Stimulated activated CD4-positive, alpha-beta T cell treated with anti-CD3 and anti-CD28 coated beads, Interleukin-2, amount 100 ng/mL, for 24 hours (primary cell): ENCODE measurements around the gene C1RL.

Experiments
- DNase-seq, 2 donors: peaks; one replicate each; pipeline ENCODE4 v3.0.0-alpha.2; 2020

C1RL gene

GRCh38 chr12:7091171-7091570 lies 17.8 kb downstream of the C1RL start:
- DNase-seq = no peak

- DNase-seq = no peak
Measured at GRCh38 chr12:7090222-7090998, 18.6 kb downstream of the C1RL start.

DNA sequence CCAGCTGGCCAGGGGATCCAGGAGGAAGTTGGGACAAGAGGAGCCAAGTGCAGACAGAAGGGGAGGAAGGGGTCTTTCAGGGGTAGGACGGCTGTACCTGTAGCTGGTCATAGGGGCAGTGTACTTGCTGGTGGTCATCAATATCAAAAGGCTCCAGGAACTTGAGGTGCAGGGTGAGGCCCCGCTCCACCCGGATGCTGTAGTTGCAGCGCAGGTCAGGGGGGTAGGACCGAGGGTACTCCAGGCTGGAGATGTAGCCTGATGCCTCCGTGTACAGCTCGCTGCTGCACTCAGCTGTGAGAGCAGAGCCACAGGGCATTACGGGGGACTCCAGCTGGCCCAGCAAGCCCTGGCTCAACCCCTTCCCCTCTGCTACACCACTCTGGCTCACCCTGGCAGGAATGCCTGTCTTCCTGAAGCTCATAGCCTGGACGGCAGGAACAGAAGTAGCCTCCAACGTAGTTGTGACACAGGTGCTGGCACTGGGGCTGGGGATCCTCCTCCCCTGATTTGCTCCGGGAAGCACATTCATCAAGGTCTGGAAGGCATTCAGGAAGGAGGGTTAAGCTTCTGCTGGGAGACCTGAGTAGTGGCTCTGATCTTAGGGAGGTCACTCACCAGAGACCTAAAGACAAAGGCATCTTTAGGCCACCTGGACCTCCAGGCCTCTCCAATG lies 19.7 kb downstream of the C1RL start:
- no peak for DNase-seq

DNA sequence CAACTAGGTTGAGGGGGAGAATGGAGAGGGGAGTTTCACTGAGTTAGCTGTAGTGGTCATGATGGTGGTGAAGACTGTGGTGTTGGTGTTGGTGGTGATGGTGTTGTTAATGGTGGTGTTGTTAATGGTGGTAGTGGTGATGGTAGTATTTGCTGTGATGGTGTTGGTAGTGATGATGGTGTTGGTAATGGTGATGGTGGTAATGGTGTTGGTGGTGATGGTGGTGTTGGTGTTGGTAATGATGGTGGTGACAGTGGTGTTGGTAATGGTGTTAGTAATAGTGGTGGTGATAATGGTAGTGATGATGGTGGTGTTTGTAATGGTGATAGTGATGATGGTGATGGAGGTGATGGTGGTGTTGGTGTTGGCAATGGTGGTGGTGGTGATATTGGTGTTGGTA lies 25.9 kb downstream of the C1RL start:
- DNase-seq = no peak

DNA sequence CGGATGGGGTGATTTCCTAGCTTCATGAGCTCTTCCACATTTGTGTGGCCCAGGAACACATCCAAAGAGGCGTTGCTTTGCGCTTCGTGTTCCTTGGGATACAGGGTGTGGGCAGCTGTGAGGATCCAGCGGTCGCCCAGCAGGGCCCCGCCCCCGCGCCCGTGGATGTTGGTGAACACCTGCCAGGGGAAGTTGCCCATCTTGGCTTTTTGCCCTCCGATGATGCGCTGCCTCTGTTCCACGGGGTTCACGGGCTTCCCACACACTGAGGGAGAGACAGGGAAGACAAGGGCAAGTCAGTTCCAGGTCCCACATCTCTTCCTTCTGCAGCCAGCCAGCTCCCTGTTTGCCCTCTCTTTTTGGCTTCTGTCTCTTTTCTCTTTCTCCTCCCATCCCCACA lies 28.0 kb downstream of the C1RL start:
- no peak for DNase-seq

DNA sequence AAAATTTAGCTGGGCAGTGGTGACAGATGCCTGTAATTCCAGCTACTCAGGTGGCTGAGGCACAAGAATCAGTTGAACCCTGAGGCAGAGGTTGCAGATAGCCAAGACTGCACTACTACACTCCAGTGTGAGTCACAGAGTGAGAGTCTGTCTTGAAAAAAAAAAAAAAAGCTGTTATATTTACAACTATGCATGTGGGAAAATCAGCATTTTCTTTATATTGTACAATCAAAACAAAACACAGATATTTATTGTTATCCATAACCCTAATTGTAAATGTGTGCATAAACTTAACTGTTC lies 29.2 kb downstream of the C1RL start:
- no peak for DNase-seq

DNA sequence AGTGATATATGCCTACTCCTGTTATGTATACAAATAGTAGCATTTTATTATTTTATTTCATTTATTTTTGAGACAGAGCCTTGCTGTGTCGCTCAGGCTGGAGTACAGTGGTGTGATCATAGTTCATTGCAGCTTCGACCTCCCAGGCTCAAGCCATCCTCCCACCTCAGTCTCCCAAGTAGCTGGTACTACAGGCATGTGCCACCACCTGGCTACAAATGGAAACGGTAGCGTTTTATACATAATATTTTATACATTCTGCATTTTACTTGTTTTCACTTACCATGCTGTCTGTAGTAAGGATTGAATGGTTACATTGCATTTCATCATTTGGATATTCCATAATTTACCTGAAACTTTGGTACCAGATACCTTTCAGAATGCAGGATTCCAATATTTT lies 30.9 kb downstream of the C1RL start:
- DNase-seq = no peak

DNA sequence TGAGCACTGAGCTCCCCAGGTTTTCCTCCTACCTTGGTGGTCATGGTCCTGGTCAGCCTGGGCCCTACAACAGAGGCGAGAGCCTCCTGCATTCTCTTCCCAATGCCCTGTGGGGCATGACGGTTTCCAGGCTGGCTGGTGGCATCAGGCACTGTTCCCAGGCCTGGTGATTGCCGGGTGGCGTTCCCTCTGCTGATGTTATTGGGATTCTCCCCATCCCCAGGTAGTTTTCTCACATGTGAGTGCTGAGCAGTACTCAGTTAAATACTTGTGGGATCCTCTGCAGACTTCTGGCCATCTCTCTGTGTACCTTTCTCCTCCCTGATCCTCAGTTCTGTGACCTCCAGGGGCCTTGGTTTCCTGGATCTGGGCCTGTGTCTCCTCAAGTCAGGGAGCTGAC lies 32.5 kb downstream of the C1RL start:
- DNase-seq = no peak

DNA sequence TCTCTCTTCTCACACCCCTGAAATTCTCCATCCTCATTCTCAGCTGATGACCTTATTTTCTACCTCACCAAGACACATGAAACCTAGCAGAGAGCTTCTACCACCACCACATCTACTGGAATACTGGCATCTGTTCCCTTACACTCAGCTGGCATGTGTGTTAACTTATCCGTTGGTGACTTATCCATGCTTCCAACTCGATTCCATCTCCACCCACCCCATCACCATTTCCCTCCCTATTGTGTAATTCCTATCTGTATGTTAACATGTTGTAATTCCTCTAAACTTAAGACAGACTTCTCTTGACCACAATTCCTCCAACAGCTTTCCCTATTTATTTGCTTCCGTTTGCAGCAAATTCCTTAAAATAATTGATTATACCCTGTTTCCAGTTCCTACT lies 33.1 kb downstream of the C1RL start:
- no peak for DNase-seq

GRCh38 chr12:7075518-7075917 lies 33.5 kb downstream of the C1RL start:
- DNase-seq = no peak

DNA sequence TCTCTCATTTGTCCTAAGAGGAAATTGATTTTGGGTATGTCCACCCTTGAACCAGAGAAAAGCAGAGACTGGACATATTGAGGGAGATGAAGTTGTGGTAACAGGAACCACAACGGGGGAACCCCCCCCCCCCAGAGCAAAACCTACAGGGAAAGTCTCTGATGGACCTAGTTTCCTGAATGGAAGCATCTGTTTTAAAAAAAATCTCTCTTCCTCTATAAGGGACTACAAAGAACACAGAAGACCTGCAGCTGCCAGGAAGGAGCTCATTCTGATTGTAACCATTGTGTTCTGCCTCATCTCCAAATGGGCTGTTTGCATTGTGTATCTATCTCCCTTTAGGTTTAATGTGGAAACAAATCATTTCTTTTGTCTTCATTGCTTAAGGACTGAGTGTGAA lies 35.1 kb downstream of the C1RL start:
- no peak for DNase-seq

GRCh38 chr12:7072554-7072953 lies 36.5 kb downstream of the C1RL start:
- no peak for DNase-seq

GRCh38 chr12:7072035-7072434 lies 37.0 kb downstream of the C1RL start:
- no peak for DNase-seq

DNA sequence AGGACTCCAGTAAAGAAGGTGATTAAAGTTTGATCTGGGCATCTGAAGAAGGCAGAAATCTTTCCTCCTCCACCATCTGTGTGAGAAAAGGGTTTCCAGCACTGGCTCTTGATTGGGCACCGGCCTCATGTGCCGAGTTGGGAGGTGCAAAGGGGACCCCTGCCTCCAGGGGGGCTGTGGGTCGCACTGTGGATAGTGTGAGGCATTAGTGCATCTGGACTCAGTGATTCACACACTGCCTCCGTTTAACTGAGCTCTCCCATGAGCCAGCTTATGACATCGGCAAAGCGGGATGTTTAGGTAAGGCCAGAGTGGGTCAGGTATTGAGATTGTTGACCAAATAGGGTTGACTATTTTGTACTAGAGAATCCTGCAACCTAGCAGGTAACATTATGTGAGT lies 39.6 kb downstream of the C1RL start:
- DNase-seq = no peak

DNA sequence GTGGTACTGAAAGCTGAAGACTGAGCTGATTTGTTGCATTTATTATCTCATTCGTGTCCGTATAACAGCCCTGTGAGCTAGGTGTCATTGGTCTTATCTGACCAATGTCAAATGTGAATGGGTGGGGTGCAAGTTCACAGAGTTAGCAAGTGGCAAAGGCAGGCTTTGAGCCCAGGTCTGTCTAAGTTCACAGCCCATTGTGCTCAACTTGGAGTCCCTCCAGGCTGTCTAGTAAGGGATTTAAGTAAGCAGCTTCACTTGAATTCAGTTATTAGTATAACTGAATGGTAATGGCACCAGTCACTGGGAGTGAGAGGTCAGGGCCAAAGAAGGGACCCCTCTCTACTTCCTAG lies 40.0 kb downstream of the C1RL start:
- DNase-seq = no peak

- no peak for DNase-seq
Measured at GRCh38 chr12:7068240-7068993, 40.6 kb downstream of the C1RL start.

GRCh38 chr12:7067096-7067495 lies 41.9 kb downstream of the C1RL start:
- DNase-seq = no peak

GRCh38 chr12:7066596-7066995 lies 42.4 kb downstream of the C1RL start:
- no peak for DNase-seq

GRCh38 chr12:7065073-7065623 lies 43.9 kb downstream of the C1RL start:
- no peak for DNase-seq

DNA sequence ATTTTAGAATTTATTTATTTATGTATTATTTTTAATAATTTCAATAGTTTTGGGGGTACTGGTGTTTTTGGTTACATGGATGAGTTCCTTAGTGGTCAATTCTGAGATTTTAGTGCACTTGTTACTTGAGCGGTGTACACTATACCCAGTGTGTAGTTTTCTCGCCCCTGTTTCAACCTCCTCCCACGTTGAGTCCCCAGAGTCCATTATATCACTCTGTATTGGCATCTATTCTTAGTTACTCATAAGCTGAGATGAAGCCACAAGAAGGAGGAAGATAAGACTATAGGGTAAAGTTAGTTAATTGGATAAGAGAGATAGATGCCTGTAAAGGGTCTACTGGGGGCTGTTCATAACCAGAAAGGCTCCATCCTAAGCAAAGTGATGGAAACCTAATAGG lies 44.5 kb downstream of the C1RL start:
- DNase-seq = no peak

- no peak for DNase-seq
Measured at GRCh38 chr12:7061596-7061995, 47.4 kb downstream of the C1RL start.

GRCh38 chr12:7061138-7061537 lies 47.9 kb downstream of the C1RL start:
- no peak for DNase-seq

DNA sequence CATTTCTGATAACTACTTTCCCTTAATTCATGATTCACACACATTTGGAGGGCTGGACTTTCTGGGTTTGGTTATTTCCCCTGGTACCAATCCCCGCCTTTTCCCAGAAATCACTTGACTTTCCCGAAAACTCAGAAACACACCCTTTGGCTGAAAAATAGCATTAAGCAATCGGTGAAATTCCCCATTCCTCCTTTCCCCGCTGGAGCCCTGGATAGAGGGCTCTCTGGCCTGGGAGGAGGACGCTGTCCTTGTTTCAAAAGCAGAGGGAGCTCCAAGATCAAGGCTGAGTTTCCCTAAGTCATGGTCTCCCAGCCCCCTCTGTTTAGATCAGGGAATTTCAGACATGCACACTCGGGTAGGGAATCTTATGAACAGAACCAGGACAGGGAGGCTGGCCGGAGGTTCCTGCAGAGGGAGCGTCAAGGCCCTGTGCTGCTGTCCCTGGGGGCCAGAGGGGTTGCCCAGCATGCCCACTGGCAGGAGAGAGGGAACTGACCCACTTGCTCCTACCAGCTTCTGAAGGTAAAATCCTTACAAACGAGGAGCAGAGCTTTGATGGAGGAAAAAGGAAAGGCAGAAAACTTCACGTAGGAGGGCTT lies 48.6 kb downstream of the C1RL start, which contains the start of gene C1S:
Gene C1S (plus strand): TSS at position 366 of the 602 bp plus-strand sequence. CDS start 1,195 bp downstream, outside the sequence.
- DNase-seq = no peak
